Fibroblast of skin of right biceps (primary cell): ENCODE measurements around the gene TRIM51.
"Not testable (repeated sequence)": the region's sequence is repeated elsewhere in the genome, so short reads cannot be mapped to it uniquely, and the experiment has no call there.

Experiments used
- DNase-seq: peaks from one replicate; pipeline ENCODE4 v3.0.0-alpha.2; 2013

The TRIM51 gene, protein sequence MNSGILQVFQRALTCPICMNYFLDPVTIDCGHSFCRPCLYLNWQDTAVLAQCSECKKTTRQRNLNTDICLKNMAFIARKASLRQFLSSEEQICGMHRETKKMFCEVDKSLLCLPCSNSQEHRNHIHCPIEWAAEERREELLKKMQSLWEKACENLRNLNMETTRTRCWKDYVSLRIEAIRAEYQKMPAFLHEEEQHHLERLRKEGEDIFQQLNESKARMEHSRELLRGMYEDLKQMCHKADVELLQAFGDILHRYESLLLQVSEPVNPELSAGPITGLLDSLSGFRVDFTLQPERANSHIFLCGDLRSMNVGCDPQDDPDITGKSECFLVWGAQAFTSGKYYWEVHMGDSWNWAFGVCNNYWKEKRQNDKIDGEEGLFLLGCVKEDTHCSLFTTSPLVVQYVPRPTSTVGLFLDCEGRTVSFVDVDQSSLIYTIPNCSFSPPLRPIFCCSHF

DNA sequence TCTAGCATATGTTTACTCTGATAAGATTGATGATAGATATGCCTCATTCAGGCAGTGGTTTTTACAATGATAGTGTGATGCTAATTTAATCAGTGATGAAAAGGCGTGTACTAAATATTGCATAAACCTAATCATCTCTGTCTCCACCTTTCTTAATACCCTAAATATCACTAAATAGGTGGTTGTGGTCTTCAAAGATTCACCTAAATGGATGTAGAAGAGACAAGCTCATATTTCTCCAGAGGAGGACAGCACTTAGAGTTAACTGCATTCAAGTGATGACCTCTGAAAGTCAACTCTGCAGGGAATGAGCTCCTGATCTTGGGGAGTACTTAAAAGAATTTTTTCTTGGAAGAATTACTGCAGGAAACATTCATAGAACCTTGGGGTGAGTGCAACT is at the start of gene TRIM51:
Gene TRIM51 (plus strand): TSS at position 301 of the 400 bp plus-strand sequence. CDS start 2,132 bp downstream, outside the sequence.
- DNase-seq = not testable (repeated sequence)

- no peak for DNase-seq
Observed at GRCh38 chr11:55838452-55838851, 44.6 kb upstream of the TRIM51 start, which contains the start of gene OR5D16. TSS of gene OR5D16 (plus strand) at chr11:55838752. CDS start at chr11:55838752, 0 bp downstream.

DNA sequence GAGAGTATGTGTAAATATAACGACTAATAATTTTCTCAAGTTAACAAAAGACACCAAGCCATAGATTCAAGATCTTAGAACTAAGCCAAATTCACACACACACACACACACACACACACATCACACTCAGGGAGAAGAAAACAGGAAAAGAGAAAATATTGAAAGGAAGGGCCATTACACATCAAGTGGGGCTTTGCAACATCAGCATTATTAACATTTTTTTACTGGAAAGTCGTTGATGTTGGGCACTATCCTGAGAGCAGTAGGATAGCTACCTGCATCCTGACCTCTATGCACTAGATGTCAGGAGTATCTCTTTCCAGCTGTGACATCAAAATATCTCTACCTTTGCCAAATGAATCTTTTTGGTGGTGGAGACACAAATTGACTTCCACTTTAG is 35.6 kb upstream of the TRIM51 start:
- no peak for DNase-seq

GRCh38 chr11:55849037-55849436 is 34.1 kb upstream of the TRIM51 start:
- DNase-seq = no peak

DNA sequence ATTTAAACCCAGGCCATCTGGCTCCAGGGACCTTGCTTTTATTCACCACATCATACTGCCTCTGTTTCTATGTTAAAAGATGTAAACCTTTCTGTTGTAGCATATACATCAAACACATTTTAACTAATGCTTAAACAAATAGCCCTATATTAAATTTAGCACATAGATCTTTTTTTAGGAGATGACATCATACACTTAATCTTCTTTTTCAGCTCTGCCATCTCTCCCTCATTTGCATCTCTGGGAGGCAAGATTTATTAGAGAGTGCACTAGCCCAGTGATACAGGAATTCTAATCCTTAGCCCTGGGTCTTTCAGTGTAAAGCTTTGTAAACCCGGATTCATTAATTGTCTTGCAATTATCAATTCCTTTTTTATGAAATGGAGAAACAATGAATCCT is 31.0 kb upstream of the TRIM51 start:
- no peak for DNase-seq

DNA sequence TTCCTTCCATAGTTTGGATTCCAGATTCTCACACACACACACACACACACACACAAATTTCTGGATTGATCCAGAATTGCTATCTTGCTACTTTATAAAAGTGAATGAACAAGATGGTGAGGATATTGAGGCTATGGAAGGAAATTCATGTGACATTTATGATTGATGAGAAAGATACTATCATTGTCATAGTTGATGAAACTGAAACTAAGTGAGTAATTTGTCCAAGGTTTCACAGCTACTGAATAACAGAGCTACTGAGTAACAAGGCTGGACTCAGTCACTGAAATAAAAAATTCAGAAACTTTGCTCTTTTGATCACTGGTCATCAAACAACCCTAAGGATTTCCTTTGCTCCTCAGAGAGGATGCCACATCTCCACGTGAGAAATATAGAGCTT is 28.4 kb upstream of the TRIM51 start:
- DNase-seq = no peak

DNA sequence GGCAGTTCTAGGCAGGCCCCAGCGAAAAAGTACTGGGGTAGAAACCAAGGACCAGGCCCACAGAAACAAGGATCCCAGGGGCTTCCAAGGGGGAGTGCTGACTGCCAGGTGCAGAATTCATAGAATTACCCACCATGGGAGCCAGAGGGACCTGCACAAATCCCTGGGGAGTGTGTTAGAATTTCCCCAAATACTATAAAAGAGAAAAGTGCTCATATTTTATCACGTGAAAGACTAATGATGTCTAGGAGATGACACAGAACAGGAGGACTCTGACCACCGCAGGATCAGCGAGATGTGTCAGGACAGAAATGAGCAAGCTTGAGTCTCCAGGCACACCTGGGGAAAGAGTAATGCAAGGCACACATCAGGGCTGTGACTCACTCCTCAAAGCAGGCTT is 15.7 kb upstream of the TRIM51 start:
- not testable (repeated sequence) for DNase-seq

- DNase-seq = not testable (repeated sequence)
Observed at GRCh38 chr11:55872731-55873130, 10.4 kb upstream of the TRIM51 start.

DNA sequence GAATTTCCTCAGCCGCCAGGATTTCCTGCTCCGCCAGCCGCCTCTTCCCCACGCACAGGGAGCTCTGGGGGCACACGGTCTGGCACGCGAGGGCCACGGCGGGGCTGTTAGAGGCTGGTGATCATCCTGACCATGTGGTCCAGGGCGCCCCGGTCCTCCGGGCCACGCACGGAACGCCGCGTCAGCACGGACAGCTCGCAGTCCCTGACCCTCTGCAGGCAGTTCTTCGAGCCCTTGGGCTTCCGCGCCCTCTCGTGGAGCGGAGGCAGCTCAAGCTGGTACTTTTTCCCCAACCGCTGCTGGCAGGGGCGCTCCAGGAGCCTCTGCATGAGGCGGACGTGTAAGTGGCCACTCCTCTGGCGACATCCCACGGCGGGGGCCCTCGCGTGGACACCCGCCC is 10.0 kb upstream of the TRIM51 start:
- DNase-seq = not testable (repeated sequence)

GRCh38 chr11:55884995-55885394 is 1.9 kb downstream of the TRIM51 start:
- DNase-seq = not testable (repeated sequence)

GRCh38 chr11:55885481-55885880 is 2.4 kb downstream of the TRIM51 start:
- not testable (repeated sequence) for DNase-seq

DNA sequence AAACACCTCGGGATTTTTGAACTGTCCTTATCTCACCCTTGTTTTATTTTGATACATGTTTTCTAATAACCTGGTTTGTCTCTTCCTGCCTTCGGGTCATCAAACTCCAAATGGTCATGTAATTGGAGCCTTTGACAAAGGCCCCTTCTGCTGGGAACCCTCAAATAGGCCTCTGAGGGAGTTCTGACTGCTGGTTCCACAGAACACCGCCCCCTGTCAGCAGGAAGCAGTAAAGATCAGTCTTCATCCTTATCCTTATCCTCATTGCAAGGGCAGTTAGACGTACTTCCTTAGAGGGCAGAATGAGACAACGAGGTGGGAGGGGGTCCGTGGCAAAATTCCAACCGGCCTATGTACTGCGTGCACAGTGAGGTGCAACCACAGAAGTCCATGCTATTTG is 12.1 kb downstream of the TRIM51 start:
- no peak for DNase-seq

- no peak for DNase-seq
Observed at GRCh38 chr11:55902308-55902707, 19.2 kb downstream of the TRIM51 start.

DNA sequence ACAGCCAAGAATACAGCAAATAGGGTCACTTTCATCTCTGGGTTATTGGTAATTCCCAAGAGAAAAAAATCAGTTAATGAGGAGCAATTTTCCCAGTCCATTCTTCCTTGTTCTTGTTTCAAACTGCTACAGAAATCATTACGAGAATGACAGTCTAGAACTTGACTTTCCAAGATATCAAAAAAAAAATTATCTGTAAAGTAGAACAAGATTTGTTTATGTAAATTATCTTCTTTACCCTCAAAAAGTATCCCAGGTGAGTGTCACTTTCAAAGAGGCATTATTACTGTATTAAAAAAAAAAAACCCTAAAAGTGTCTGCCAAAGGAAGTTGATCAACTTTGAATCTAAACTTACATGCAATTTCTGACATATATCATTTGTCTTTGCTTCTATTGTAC is 31.4 kb downstream of the TRIM51 start, which contains the start of gene OR5W2:
Gene OR5W2 (minus strand): TSS at position 101 of the 400 bp plus-strand sequence. CDS start 0 bp downstream, at position 101.
- no peak for DNase-seq

DNA sequence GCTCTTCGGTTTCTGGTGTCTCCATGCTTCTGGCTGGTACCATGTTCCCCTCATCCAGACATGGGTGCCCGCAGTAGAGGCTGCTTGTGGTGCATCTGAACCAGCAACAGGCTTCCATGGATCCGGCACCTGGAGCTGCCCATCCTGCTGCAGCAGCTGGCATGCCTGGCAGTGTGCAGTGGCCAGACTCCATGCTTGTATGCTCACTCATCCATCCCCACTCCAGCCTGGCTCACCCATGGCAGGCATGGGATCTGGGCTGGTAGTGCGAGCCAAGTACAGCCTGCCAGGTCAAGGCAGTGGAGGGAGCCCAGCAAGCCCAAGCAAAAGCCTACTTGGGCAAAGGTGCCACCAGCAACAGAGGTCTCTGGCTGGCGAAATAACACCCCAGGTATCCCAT is 37.4 kb downstream of the TRIM51 start:
- no peak for DNase-seq

DNA sequence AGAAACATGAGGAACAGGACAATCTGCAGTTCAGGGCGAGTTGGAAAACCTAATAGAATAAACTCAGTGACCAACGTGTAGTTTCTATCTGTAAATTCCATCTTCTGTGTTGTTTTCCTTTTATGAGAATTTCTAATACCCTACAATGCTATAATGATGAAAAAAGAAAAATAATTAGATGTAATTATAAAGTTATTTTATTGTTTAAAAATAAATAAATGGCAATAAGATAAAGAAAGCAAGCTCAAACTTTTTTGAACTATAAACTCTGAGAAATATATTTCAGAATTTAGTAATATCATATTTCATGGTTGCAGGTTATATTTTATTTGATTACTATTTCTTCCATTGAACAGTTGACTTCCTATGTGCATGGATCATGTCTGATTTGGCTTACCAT is 53.2 kb downstream of the TRIM51 start, which contains the start of gene OR5I1:
Gene OR5I1 (minus strand): TSS at position 101 of the 400 bp plus-strand sequence. CDS start 0 bp downstream, at position 101.
- DNase-seq = no peak
